Stimulated activated CD8-positive, alpha-beta memory T cell treated with anti-CD3 and anti-CD28 coated beads, Interleukin-15, amount 100 ng/mL, for 4 hours (primary cell): ENCODE measurements around the gene CACNG6.
"Not testable (repeated sequence)": the region's sequence is repeated elsewhere in the genome, so short reads cannot be mapped to it uniquely, and the experiment has no call there.

Source experiments
- DNase-seq, 2 donors: peaks; one replicate each; pipeline ENCODE4 v3.0.0-alpha.2; 2020; ENCODE audit warnings: low read depth in 2 of 2

Gene CACNG6

DNA sequence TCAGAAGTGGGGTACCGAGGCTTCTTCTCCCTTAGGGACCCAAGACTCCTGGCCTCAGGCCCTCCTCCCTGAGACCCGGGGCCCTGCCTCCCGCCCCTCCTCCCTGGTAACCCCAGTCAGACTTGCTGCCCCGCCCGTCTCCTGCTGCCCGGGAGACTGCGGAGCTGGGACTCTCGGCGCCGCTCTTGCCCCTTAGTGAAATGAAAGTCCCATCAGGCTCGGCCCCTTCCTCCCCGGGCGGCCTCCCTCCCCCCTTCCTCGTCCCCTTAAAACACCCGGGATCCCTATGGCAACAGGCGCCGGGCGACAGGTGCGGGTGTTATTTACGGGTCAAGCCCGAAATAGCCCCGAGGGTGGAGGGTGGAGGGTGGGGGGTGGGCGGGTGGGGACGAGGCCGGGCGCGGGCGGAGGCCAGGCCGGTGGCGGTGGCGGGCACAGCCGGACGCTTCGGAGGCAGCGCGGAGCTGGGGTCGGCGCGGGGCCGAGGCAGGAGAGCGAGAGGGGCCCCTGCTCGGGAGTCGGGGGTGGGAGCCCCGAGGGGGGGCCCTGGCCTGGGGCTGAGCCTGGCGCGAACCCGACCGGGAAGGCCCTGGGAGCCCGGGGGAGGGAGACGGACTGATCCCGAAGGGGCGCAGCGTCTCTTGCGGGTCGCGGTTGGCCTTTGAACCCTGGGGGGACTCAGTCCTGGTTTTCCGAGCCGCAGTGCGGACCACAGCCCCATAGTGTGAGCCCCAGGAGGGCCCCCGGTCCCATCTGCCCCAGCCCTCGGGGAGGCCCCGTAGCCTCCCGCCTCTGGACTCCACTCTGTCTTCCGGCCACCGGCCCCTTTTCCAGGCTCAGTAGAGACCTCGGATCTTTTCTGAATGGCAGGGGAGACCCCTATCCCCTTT, at the start of gene CACNG6:
Gene CACNG6 (plus strand): TSS at position 414 of the 890 bp plus-strand sequence. CDS start 1,241 bp downstream, outside the sequence.
- DNase-seq = no peak

- no peak for DNase-seq
Observed at GRCh38 chr19:53942001-53942786, 49.2 kb upstream of the CACNG6 start.

DNA sequence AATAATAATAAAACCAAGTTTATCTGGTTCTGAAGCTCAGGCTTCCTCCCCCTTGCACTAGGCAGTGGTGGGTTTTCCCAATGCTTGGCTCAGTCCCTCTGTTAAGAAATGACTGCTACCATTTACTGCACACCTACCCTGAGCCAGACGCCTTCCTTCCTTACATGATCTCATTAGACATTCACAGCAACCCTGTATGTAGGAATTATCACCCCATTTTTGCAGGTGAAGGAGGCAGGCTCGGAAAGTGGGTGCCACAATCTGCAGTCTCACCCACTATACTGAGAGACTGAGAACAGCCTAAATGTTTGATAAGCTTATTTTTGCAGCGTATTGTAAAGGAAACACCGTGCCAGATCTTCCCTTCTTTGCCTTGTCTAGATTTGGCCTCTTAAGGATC, 47.0 kb upstream of the CACNG6 start:
- DNase-seq = no peak

GRCh38 chr19:53944933-53945332, 46.5 kb upstream of the CACNG6 start:
- DNase-seq = no peak

DNA sequence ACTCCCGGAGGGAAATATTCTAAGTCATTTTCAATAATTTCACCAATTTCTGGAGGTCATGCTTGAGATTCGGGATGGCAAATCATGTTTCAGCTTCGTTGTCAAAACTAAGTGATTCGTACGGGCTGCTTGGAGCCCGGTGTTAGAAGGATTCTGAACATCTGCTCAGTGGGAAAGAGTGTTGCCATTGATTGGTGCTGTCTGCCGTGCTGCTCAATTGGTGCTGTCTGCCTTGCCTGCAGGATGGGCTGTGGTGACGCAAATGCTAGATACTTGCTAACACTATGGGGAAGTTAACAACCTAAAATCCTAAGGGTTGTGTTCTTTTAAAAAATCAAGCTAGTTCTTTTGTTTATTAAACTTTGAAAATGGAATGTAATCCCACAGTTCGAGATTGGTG, 46.0 kb upstream of the CACNG6 start:
- no peak for DNase-seq

DNA sequence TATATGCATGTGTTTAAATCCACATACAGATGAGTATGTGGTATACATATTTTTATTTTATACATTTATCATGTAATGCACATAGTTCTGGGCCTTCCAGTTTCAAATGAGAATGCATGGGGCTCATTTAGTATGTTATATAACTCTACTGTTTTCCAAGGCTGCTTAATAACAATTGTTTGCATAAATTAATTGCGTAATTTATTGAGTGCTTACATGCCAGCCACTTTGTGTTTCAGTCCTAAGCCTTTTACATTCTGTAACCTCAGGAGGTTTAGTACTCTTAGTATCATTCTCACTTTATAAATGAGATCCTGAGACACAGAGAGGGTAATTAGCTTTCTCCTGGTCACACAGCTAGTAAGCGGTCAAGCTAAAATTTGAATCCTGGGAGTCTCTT, 45.4 kb upstream of the CACNG6 start:
- DNase-seq = no peak

DNA sequence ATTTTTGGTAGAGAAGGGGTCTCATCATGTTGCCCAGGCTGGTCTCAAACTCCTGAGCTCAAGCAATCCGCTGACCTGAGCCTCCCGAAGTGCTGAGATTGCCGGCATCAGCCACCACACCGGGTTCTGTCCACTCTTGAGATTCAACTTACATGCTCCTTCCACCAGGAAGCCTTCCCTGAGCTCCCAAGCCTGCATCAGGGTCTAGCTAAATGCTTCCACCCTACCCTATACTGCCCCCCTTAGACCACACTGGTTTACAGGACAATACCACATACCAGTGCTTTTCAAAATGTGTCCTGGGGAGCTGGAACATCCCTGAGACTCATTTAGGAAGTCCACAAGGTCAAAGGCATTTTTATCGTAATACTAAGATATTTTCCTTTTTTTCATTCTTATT, 43.8 kb upstream of the CACNG6 start:
- DNase-seq = no peak

- not testable (repeated sequence) for DNase-seq
Observed at GRCh38 chr19:53948611-53949010, 42.8 kb upstream of the CACNG6 start.

GRCh38 chr19:53951436-53951835, 40.0 kb upstream of the CACNG6 start:
- no peak for DNase-seq

- DNase-seq = no peak
Observed at GRCh38 chr19:53951947-53952346, 39.5 kb upstream of the CACNG6 start.

- DNase-seq = no peak
Observed at GRCh38 chr19:53953383-53953782, 38.1 kb upstream of the CACNG6 start.

GRCh38 chr19:53957448-53958167, 33.8 kb upstream of the CACNG6 start:
- no peak for DNase-seq

- no peak for DNase-seq
Observed at GRCh38 chr19:53958168-53958571, 33.3 kb upstream of the CACNG6 start.

DNA sequence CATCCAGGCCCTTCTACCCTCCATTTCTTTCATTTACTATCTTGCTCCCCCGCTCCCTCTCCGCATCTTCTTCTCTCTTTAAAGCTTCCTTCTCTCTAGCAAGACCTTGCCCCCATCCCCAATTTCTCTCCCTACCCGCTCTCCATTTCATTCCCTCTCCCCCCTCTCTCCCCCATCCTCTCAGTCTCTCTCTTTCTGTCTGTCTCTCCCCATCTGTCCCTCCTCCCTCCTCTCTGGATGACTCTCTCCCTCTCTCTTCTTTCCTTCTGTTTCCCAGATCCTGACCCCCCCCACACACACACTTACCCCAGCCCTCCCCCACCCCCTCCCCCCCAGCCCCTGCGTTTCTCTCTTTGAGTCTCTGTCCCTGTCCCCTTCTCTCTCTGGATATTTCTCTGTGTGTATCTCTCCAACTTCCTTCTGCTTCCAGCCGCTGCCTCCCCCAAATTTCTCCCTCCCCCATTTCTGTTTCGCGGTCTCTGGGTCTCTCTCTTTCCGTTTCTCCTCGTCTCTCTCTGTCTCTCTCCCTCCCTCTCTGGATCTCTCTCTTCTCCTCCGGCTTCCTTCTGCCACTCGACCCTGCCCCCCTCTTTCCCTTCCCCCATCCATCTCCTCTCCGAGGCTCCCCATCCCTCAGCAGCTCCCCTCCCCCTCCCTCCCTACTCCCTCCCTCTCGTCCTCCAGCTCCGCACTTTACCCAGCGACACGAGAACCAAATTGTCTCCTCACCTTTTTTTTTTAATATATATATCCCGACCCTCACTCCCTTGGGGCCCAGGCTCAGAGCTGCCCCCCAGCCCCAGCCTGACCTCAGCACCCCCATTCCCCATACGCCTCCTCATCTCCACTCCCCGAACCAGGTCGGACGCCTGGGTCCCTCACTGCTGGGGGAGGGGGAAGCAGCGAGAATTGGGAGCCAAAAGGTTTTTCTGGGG, 32.3 kb upstream of the CACNG6 start:
- no peak for DNase-seq

GRCh38 chr19:53960187-53960586, 31.2 kb upstream of the CACNG6 start:
- DNase-seq = no peak

- DNase-seq = no peak
Observed at GRCh38 chr19:53960886-53961285, 30.6 kb upstream of the CACNG6 start.

GRCh38 chr19:53961523-53962356, 29.7 kb upstream of the CACNG6 start:
- no peak for DNase-seq

DNA sequence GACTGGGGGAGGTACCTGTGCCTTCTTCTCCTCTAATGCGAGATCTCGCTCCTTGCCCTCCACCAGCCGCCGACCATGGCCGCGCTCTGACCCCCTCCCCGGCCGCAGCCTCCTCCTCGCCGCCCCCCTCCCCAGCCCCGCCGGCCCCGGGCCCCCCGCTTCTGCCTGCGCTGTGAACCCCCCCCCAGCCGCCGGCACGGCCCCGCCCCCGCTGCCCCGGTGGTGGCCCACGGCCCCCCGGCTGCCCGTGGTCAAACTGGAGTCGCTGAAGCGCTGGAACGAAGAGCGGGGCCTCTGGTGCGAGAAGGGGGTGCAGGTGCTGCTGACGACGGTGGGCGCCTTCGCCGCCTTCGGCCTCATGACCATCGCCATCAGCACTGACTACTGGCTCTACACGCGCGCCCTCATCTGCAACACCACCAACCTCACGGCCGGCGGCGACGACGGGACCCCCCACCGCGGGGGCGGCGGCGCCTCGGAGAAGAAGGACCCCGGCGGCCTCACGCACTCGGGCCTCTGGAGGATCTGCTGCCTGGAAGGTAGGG, 28.5 kb upstream of the CACNG6 start, which contains the start of gene CACNG8:
Gene CACNG8 (plus strand): TSS at position 51 of the 545 bp plus-strand sequence.
- no peak for DNase-seq

- DNase-seq = no peak
Observed at GRCh38 chr19:53965091-53965490, 26.3 kb upstream of the CACNG6 start.

DNA sequence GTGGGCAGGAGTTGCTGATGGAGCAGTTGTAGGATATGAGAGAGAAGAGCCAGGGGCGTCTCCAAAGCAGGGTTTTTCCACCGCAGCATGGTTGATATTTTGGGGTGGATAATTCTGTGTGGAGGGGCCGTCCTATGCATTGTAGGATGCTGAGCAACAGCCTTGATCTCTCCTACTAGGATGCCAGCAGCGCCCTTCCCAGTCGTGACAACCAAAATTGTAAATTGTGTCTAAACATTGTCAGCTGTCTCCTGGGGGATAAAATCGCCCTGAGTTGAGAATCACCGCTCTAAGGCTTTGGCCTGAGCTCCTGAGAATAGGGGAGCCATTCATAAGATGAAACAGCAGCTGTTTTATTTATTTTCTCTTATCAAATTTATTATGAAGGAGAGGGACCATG, 24.5 kb upstream of the CACNG6 start:
- no peak for DNase-seq
